ENCODE measurements around the gene HIPK4.

DNA sequence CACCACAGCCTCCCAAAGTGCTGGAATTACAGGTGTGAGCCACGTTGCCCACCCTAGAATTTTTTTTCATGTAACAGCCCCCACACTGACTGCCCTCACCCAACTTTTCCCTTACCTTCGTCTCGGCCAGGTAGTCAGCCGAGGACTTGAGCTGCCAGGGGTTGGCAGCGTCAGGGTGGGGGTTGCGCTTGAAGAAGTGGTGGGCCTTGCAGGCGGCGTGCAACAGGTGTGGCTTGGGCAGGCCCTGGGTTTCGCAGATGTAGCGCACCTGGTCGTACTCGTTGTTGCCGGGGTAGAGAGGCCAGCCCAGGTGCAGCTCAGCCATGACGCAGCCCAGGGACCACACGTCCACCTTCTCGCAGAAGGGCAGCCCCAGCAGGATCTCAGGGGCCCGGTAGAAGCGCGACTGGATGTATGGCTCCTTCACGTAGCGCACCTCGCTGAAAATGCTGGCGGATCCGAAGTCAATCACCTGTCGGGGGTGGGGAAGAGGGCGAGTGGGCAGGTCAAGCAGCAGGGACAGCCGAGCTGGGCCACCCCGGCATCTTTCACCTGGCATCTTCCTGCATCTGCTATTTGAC is 6.2 kb downstream of the HIPK4 start:
- TF ChIP-seq, protein P1, sequence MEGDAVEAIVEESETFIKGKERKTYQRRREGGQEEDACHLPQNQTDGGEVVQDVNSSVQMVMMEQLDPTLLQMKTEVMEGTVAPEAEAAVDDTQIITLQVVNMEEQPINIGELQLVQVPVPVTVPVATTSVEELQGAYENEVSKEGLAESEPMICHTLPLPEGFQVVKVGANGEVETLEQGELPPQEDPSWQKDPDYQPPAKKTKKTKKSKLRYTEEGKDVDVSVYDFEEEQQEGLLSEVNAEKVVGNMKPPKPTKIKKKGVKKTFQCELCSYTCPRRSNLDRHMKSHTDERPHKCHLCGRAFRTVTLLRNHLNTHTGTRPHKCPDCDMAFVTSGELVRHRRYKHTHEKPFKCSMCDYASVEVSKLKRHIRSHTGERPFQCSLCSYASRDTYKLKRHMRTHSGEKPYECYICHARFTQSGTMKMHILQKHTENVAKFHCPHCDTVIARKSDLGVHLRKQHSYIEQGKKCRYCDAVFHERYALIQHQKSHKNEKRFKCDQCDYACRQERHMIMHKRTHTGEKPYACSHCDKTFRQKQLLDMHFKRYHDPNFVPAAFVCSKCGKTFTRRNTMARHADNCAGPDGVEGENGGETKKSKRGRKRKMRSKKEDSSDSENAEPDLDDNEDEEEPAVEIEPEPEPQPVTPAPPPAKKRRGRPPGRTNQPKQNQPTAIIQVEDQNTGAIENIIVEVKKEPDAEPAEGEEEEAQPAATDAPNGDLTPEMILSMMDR (conservative IDR thresholded peaks at IDR 0.05; ENCODE audit: low read depth, low read length), result no peak
- TF ChIP-seq EZH2phosphoT487 (IDR thresholded peaks at IDR 0.05; ENCODE audit: borderline replicate concordance, low read length) (no peak), EZH2 (IDR thresholded peaks at IDR 0.05; ENCODE audit: low read length, unreplicated experiment) (no peak)

Measured in PC-3 (cell line).